RPMI7951 (cell line): ENCODE results near the gene LPO. TPM values are rescaled to one million over a fixed set of nuclear protein-coding genes. Genes with fewer than 3 reads are reported as not detected.

ENCODE experiments used
- DNase-seq: peaks from one replicate; pipeline ENCODE4 v3.0.0-alpha.2; 2012; ENCODE audit warnings: low read depth
- total RNA-seq: library from RNA; depleted of rRNA; stranded (reverse); fragments of >200 nt; shearing (Covaris generic); gene quantifications from 2 replicates; pipeline ENCODE4 v1.2.3, GENCODE V29; 2014

Gene LPO
- total RNA-seq, 1 experiment from 2014 or later: not detected

GRCh38 chr17:58262149-58262548 lies 23.8 kb downstream of the LPO start:
- no peak for DNase-seq

DNA sequence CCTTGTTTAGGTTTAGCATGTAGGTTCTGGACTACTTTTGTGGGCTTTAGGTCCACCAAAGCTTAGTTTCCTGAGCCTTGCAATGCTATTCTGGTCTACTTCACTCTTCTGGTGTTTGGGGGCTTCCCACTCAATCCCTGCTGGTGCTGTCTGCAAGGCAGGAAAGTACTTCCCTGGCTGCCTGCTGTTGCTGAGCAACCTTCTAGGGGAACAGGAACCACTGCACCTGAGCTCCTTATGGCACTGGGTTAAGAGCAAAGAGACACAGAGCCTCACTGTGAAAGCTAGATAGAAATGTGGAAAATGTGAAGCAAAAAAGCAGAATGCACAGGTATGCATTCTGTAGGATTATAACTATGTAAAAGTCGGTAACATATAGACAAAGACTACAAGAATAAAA lies 25.4 kb downstream of the LPO start:
- no peak for DNase-seq

DNA sequence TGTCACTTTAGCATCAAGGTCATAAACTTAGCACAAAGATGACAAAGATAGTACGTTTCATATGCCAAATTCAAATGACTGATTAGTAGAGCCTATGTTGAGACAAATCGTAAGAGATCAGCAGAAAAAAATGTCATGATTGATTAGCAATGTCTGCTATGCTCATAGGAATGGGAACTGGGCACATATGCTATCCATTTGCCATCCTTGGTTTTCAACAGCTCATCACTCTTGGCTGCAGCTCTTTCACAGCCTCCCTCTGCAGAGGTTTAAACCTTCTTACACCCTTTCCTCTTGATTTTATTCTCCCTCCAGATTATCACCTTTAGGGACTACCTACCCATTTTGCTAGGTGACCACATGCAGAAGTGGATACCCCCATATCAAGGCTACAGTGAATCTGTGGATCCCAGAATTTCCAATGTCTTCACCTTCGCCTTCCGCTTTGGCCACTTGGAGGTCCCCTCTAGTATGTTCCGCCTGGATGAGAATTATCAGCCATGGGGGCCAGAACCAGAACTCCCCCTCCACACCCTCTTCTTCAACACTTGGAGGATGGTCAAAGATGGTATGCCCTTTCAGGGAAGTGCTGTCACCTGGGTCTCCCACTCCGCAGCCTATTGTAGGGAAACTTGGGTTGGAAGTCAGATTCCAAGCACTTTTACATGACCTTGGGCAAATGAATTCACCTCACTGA lies 26.2 kb downstream of the LPO start:
- DNase-seq: no peak

DNA sequence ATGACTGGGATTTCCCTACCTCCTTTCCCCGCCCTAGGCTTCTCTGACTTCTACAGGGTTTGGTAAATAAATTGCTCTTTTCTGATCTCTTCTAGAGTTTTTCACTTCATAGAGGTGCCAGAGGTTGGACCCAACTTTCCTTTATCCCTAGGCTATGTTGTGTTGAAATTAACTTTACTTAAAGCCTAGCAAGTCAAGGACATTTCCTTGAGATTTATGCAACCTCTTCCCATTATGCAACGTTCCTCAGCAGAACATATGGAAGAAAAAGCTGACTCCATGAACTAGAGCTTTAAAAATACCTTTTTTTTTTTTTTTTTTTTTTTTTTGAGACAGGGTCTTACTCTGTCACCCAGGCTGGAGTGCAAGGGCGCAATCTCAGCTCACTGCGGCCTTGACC lies 26.9 kb downstream of the LPO start:
- DNase-seq: no peak

DNA sequence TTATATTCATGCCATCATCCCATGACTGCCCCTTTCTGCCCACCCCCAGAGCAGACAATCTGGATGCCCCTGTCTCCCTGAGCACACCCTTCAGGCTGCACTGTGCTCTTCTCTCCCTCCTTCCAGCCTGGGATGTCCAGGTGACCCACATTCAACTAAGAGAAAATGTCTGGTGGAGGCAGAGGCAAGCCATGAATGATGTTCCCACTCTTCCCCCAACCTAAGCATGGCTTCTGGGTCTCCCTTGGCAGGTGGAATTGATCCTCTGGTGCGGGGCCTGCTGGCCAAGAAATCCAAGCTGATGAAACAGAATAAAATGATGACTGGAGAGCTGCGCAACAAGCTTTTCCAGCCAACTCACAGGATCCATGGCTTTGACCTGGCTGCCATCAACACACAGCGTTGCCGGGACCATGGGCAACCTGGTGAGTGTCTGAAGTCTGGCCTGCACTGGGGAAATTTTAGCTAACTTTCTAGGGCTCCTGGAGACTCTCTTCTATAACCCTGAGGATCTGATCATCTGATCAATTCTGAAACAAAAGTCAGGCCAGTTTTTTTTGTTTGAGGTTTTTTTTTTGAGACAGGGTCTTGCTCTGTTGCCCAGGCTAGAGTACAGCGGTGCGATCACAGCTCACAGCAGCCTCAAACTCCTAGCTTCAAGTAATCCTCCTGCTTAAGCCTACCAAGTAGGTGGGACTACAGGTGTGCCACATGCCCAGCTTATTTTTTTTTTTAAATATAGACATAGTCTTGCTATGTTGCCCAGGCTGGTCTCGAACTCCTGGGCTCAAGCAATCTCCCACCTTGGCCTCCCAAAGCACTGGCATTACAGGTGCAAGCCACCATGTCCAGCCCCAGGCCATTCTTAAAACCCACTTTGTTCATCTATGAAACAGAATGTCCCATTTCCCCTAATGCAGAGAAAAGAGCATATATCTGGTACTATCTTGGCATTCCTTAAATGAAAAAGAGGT lies 27.8 kb downstream of the LPO start:
- no peak for DNase-seq

- no peak for DNase-seq
Measured at GRCh38 chr17:58267347-58268324, 29.3 kb downstream of the LPO start.

- no peak for DNase-seq
Measured at GRCh38 chr17:58268326-58268725, 29.9 kb downstream of the LPO start.

DNA sequence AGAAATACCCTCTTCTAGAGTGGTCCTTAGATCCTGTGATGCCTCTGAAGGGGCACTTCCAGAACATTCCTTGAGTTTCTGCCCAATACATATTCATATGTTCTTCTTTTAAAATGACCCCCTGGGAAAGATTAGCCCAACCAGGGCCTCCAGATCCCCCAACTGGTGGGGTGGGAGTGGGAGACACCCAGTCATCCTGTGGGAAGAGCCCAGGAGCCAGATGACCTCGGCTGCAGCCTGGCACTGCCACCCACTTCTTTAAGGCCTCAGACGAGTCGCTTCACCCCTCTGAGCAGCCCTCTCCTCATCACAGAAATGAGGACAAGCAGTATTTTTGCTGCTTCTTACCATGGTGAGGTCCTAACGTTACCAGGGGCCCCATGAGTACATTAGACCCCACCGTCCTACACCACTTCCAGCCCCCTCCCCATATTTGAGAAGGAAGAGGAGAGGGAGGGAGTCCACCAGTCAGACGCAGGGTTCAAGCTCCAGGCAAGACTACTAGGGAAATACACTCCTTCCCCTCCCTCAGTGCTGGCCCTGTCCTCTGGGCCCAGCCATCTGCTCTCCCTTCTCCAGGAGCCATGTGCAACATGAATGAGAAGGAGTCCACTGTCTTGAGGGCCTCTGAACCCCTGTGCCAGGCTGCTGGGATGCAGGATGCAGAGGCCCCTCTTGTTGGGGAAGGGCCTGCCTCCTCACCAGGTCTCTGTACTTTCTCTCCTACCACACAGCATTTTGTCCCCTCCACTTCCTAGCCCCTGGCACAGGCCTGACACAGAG lies 30.6 kb downstream of the LPO start:
- no peak for DNase-seq

- DNase-seq: no peak
Measured at GRCh38 chr17:58269557-58270291, 31.3 kb downstream of the LPO start.

DNA sequence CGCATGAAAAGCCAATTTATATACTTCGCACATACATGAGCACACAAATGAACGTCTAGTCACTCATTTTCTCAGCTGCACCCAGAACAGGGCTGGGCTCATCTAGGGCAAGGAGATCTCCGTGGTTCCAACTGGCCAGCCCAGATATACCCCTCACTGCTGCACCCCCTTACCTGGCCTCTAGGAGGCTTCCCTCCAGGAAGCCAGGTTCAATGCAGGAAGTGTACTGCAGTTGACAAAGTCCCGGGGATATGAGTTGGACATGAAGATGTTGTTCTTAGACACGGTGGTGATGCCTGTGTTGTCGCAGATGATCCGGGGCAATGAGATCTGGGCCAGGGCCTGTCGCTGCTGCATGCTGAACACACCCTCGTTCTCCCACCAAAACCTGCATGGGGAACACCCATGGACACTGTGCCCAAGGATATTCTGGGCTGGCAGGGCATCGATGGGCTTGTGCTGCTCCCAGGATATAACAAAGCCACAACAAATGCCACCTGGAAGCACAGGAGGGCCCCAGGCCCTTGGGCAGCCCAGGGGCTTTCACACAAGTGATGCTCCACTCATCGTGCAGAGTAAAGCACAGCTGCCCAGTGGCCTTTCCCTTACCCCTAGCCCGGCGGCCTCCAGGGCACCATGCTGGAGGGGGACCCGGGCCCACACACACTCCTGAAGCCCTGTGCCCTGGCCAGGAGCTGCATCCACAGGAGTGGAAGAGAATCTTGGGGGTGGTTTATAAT lies 32.3 kb downstream of the LPO start:
- DNase-seq: no peak

GRCh38 chr17:58271216-58271931 lies 33.0 kb downstream of the LPO start:
- no peak for DNase-seq

DNA sequence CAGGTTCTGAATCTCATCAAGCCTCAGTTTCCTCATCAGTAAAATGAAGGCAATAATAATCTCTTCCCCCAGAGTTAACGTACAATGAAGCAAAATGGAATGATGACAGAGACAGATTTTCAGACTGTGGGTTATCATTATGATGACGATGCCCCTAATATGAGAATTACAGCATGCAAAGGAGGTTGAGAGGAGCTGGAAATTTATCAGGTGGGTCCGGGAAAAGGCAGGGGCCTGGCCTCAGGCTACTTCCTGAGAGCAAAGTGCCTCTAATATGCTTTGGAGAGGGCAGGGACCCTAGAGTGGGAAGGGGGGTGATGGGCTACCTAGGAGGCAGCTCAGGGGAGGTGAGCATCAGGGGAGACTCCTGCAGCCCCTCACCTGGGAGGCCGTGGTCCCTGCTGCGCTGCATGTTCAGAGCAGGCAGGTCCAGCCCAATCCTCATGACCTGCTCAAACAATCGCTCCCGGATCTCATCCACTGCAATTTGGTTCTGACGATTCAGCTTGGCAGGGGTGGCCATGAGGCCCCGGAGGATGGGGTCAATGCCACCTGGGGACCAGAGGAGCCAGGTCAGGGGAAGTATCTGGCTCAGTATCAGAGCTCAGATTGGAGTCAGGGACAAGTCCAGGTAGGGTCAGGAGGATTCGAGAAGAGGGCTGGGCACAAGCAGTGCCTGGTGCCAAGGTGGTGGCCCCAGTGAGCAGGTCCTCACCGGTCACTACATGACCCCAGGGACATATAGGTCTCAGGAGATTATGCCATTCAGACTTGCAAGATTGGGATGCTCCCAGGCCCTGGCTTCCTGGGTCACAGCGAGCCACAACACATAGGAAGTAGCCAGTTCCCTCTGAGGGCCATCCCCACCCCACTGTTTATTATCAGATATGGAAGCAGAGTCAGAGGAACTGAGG lies 34.2 kb downstream of the LPO start:
- no peak for DNase-seq

DNA sequence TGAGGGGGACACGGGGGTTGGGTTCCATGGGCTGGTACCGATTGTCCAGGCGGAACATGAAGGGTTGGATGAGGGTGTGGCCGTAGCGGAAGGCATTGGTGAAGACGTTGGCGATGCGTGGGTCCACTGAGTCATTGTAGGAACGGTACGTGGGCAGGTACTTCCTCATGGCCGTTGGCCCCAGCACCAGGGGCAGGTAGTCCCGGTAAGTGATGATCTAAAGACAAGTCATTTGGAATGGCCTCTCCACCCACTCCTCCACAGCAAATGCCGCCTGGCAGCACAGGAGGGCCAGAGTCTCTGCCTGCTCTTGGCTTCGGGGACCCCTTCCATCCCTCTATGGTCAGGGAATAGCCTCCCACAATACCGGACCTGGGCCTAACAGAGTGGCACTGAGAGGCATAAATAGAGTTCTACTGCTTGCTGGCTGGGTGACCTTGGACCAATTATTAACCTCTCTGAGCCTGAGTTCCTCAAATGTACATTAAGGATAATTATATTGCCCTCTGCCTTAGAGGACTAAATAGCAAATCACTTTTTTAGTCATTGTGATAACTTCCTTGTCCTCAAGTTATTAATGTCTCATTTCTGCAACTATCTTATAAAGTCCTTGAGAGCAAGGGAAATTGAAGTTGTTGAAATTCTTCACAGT lies 35.2 kb downstream of the LPO start:
- no peak for DNase-seq

GRCh38 chr17:58275417-58275816 lies 37.0 kb downstream of the LPO start:
- DNase-seq: no peak

GRCh38 chr17:58276423-58276822 lies 38.0 kb downstream of the LPO start:
- no peak for DNase-seq

GRCh38 chr17:58277107-58277801 lies 38.9 kb downstream of the LPO start:
- DNase-seq: no peak
